Bronchial epithelial cell (primary cell): ENCODE measurements around the gene PARP8. TPM values are rescaled to one million over a fixed set of nuclear protein-coding genes. Genes with fewer than 3 reads are reported as not detected.

Experiments
- DNase-seq: peaks from one replicate; pipeline ENCODE4 v3.0.0-alpha.2; 2010; ENCODE audit warnings: low read depth
- FAIRE-seq: peaks from 2 replicates; lab custom pipeline; 2011; peaks lifted over from hg19 to GRCh38; lab: Jason Lieb, UNC
- H3K27me3 ChIP-seq: 2 replicates; pipeline ENCODE4 v1.5.1; 2011; ENCODE audit warnings: low read length; ENCODE audit not compliant: control insufficient read depth, insufficient read depth
- H3K36me3 ChIP-seq: 2 replicates; pipeline ENCODE4 v1.5.1; 2011; ENCODE audit warnings: low read length; ENCODE audit not compliant: control insufficient read depth, insufficient read depth
- H3K4me3 ChIP-seq: 2 replicates; pipeline ENCODE4 v1.5.1; 2011; ENCODE audit warnings: mild to moderate bottlenecking, low read depth, low read length, control low read depth
- CTCF ChIP-seq: IDR thresholded peaks from 2 replicates; pipeline ENCODE4 v1.5.1; 2011; ENCODE audit warnings: mild to moderate bottlenecking, moderate library complexity, low read length, control low read depth, inconsistent platforms; ENCODE audit not compliant: insufficient read depth, severe bottlenecking
- total RNA-seq: library from RNA; depleted of rRNA; stranded (reverse); fragments of >200 nt; gene quantifications from 2 replicates; pipeline ENCODE4 v1.2.1, GENCODE V29; 2014

The PARP8 gene
- total RNA-seq, 1 donor from 2014 or later: 14.5 TPM

GRCh38 chr5:50726475-50727148, 60.2 kb downstream of the PARP8 start:
- no peak for TF ChIP-seq CTCF
- H3K27me3 ChIP-seq: no peaks in the 10 kb centered on the region
- FAIRE-seq (no peak), DNase-seq (no peak)
- H3K4me3 ChIP-seq: no peak overlapping the region
- no peaks in the 10 kb centered on the region for H3K36me3 ChIP-seq

DNA sequence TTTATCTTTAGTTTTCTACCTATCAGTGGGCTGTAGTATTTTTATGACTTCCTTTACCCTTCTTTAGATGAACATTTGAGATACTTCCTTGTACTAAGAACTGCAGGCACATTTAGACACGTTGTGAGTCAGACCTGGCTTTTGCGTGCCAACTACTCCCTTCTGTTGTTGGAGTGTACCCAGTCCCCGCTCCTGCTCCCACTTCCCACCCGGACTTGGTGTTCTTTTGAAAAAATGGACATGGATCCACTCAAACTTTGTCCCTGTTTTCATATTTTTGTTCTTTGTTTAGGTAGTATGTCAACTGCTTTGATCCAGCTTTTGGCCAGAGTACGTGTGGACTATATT, 60.7 kb downstream of the PARP8 start:
- no peak for FAIRE-seq
- no peak overlapping the region for H3K4me3 ChIP-seq

DNA sequence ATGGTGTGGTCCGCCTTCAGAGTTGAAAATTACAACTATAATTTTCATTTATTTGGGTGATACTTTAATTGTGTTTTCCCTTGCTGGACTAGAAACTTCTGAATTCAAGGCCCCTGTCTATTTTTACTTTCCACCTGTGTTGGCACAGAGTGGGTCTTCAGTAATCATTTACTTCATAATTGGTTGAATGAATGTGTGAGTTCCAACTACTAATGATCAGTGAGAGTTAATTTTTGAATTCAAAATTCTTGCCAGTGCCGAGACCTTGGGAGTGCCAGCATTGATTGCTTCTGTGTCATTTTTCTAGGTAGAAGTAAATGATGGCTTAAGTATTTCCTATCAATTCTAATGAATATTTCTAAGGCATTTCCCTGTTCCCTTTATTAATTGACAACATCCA, 61.4 kb downstream of the PARP8 start:
- DNase-seq (no peak), FAIRE-seq (no peak)
- no peak for TF ChIP-seq CTCF
- H3K27me3 ChIP-seq: no peaks in the 10 kb centered on the region
- H3K36me3 ChIP-seq: no peaks in the 10 kb centered on the region
- H3K4me3 ChIP-seq: no peak overlapping the region

More for the DNA sequence above, 60.7 kb downstream of the PARP8 start:
- TF ChIP-seq CTCF: no peak
- peak; percentile 68 for DNase-seq
- Histone ChIP-seq H3K27me3 (no peaks in the 10 kb centered on the region), H3K36me3 (no peaks in the 10 kb centered on the region)

DNA sequence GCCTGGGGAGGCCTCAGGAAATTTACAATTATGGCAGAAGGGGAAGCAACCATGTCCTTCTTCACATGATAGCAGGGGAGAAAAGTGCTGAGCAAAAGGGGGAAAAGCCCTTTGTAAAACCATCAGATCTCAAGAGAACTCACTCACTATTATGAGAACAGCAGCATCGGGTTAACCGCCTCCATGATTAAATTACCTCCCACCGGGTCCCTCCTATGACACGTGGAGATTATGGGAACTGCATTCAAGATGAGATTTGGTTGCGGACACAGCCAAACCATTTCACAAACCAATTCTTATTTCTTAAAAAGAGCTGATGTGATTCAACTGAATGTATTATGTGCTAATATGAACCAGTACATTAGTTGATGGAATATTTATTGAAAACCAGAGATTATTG, 63.9 kb downstream of the PARP8 start:
- H3K4me3 ChIP-seq: no peak overlapping the region
- no peaks in the 10 kb centered on the region for H3K27me3 ChIP-seq
- no peak for FAIRE-seq
- no peak for DNase-seq
- no peaks in the 10 kb centered on the region for H3K36me3 ChIP-seq
- no peak for TF ChIP-seq CTCF

- no peak for TF ChIP-seq CTCF
- no peaks in the 10 kb centered on the region for H3K27me3 ChIP-seq
- no peak for FAIRE-seq
Measured at GRCh38 chr5:50730841-50731240, 64.4 kb downstream of the PARP8 start.

GRCh38 chr5:50733741-50734140, 67.3 kb downstream of the PARP8 start:
- H3K4me3 ChIP-seq: no peak overlapping the region
- no peaks in the 10 kb centered on the region for H3K27me3 ChIP-seq
- FAIRE-seq: no peak
- DNase-seq: no peak
- no peak for TF ChIP-seq CTCF
- no peaks in the 10 kb centered on the region for H3K36me3 ChIP-seq

More at GRCh38 chr5:50730841-50731240, 64.4 kb downstream of the PARP8 start:
- H3K36me3 ChIP-seq: no peaks in the 10 kb centered on the region
- no peak for DNase-seq
- H3K4me3 ChIP-seq: no peak overlapping the region
